ENCODE results near the gene SKP1.

The SKP1 gene

GRCh38 chr5:134206627-134207160 lies 29.9 kb upstream of the SKP1 start:
- H3K4me3 ChIP-seq (ENCODE audit: extremely low read depth, insufficient read depth, low read length, poor library complexity, severe bottlenecking), result no peak overlapping the region
- H3K9me3 ChIP-seq (ENCODE audit: control insufficient read depth, low read length), result no peaks in the 10 kb centered on the region
- H3K27ac ChIP-seq (ENCODE audit: low read depth, low read length, severe bottlenecking), result no peak overlapping the region
- WGBS, 2 experiments (ENCODE audit: insufficient coverage in 2 of 2), result 96% methylated on average over 4 of the region's 7 CpGs
- H3K4me1 ChIP-seq (ENCODE audit: control insufficient read depth, insufficient read depth, low read length, poor library complexity, severe bottlenecking), result no peaks in the 10 kb centered on the region
- H3K36me3 ChIP-seq (ENCODE audit: control insufficient read depth, insufficient read depth, low read length), result peaks cover 70% of the 10 kb centered on the region

DNA sequence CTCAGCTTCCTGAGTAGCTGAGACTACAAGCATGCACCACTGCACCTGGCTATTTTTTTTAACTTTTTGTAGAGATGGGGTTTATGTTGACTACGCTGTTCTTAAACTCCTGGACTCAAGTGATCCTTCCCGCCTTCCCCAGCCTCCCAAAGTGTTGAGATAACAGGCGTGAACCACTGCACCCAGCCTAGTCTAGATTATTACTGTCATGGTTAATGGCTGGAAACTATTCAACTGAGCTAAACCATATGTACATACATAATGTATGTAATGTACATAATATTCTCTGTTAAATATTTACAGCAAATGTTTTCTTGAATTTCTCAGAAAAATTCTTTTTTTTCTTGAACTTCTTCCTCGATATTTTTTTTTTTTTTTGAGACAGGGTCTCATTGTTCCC lies 27.8 kb upstream of the SKP1 start:
- WGBS, 2 experiments (ENCODE audit: insufficient coverage in 2 of 2), result 100% methylated on average over 2 of the region's 4 CpGs; no CpG with 5 or more reads in 1 of the 2 experiments
- Histone ChIP-seq H3K4me1 (ENCODE audit: control insufficient read depth, insufficient read depth, low read length, poor library complexity, severe bottlenecking) (no peaks in the 10 kb centered on the region), H3K9me3 (ENCODE audit: control insufficient read depth, low read length) (no peaks in the 10 kb centered on the region), H3K36me3 (ENCODE audit: control insufficient read depth, insufficient read depth, low read length) (peaks cover 73% of the 10 kb centered on the region), H3K4me3 (ENCODE audit: extremely low read depth, insufficient read depth, low read length, poor library complexity, severe bottlenecking) (no peak overlapping the region), H3K27ac (ENCODE audit: low read depth, low read length, severe bottlenecking) (no peak overlapping the region)

GRCh38 chr5:134203630-134204029 lies 26.9 kb upstream of the SKP1 start:
- 95 to 100% methylated on average over 2 to 3 of the region's 3 CpGs for WGBS, 2 experiments (ENCODE audit: insufficient coverage in 2 of 2)

GRCh38 chr5:134195666-134196065 lies 18.9 kb upstream of the SKP1 start:
- peaks cover 64% of the 10 kb centered on the region for H3K36me3 ChIP-seq (ENCODE audit: control insufficient read depth, insufficient read depth, low read length)

More at GRCh38 chr5:134203630-134204029, 26.9 kb upstream of the SKP1 start:
- Histone ChIP-seq H3K9me3 (ENCODE audit: control insufficient read depth, low read length) (no peaks in the 10 kb centered on the region), H3K4me3 (ENCODE audit: extremely low read depth, insufficient read depth, low read length, poor library complexity, severe bottlenecking) (no peak overlapping the region), H3K27ac (ENCODE audit: low read depth, low read length, severe bottlenecking) (no peak overlapping the region), H3K36me3 (ENCODE audit: control insufficient read depth, insufficient read depth, low read length) (peaks cover 82% of the 10 kb centered on the region), H3K4me1 (ENCODE audit: control insufficient read depth, insufficient read depth, low read length, poor library complexity, severe bottlenecking) (no peaks in the 10 kb centered on the region)

GRCh38 chr5:134189031-134189430 lies 12.3 kb upstream of the SKP1 start:
- Histone ChIP-seq H3K4me3 (ENCODE audit: extremely low read depth, insufficient read depth, low read length, poor library complexity, severe bottlenecking) (no peak overlapping the region), H3K36me3 (ENCODE audit: control insufficient read depth, insufficient read depth, low read length) (no peaks in the 10 kb centered on the region), H3K27ac (ENCODE audit: low read depth, low read length, severe bottlenecking) (no peak overlapping the region), H3K9me3 (ENCODE audit: control insufficient read depth, low read length) (no peaks in the 10 kb centered on the region), H3K4me1 (ENCODE audit: control insufficient read depth, insufficient read depth, low read length, poor library complexity, severe bottlenecking) (no peaks in the 10 kb centered on the region)
- 100% methylated on average over 1 of the region's 3 CpGs; no CpG with 5 or more reads in 1 of the 2 experiments for WGBS, 2 experiments (ENCODE audit: insufficient coverage in 2 of 2)

More at GRCh38 chr5:134195666-134196065, 18.9 kb upstream of the SKP1 start:
- no peaks in the 10 kb centered on the region for H3K4me1 ChIP-seq (ENCODE audit: control insufficient read depth, insufficient read depth, low read length, poor library complexity, severe bottlenecking)
- no peaks in the 10 kb centered on the region for H3K9me3 ChIP-seq (ENCODE audit: control insufficient read depth, low read length)
- WGBS, 2 experiments (ENCODE audit: insufficient coverage in 2 of 2), result 67 to 78% methylated on average over 3 to 5 of the region's 5 CpGs
- H3K4me3 ChIP-seq (ENCODE audit: extremely low read depth, insufficient read depth, low read length, poor library complexity, severe bottlenecking), result no peak overlapping the region
- H3K27ac ChIP-seq (ENCODE audit: low read depth, low read length, severe bottlenecking), result no peak overlapping the region

DNA sequence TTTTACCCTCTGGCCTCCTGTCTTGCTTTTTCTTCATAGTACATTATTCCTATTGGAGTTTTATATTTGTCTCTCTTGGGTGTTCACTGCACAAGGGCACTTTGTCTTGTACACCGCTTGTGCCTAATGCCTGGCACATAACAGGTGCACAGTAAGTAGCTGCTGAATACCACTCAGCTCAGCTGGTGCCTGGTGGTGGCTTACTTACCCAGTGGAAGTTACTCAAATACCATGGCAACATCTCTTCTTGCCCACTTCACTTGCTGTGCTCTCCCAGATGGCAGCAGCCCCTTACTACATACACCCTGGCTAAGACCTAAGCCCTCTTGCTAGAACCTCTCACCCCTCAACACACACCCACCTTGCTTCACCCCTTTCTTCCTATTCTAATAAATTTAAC lies 11.3 kb upstream of the SKP1 start:
- Histone ChIP-seq H3K36me3 (ENCODE audit: control insufficient read depth, insufficient read depth, low read length) (no peaks in the 10 kb centered on the region), H3K9me3 (ENCODE audit: control insufficient read depth, low read length) (no peaks in the 10 kb centered on the region), H3K4me1 (ENCODE audit: control insufficient read depth, insufficient read depth, low read length, poor library complexity, severe bottlenecking) (no peaks in the 10 kb centered on the region), H3K27ac (ENCODE audit: low read depth, low read length, severe bottlenecking) (no peak overlapping the region), H3K4me3 (ENCODE audit: extremely low read depth, insufficient read depth, low read length, poor library complexity, severe bottlenecking) (no peak overlapping the region)
- WGBS, 2 experiments (ENCODE audit: insufficient coverage in 2 of 2), result 83 to 100% methylated on average over 1 of the region's 1 CpG

GRCh38 chr5:134184155-134185135 lies 7.7 kb upstream of the SKP1 start:
- WGBS, 2 experiments (ENCODE audit: insufficient coverage in 2 of 2), result 58 to 67% methylated on average over 9 to 11 of the region's 11 CpGs
- H3K4me3 ChIP-seq (ENCODE audit: extremely low read depth, insufficient read depth, low read length, poor library complexity, severe bottlenecking), result no peak overlapping the region
- no peaks in the 10 kb centered on the region for H3K36me3 ChIP-seq (ENCODE audit: control insufficient read depth, insufficient read depth, low read length)
- H3K4me1 ChIP-seq (ENCODE audit: control insufficient read depth, insufficient read depth, low read length, poor library complexity, severe bottlenecking), result no peaks in the 10 kb centered on the region
- H3K27ac ChIP-seq (ENCODE audit: low read depth, low read length, severe bottlenecking), result no peak overlapping the region
- H3K9me3 ChIP-seq (ENCODE audit: control insufficient read depth, low read length), result no peaks in the 10 kb centered on the region

- no peaks in the 10 kb centered on the region for H3K9me3 ChIP-seq (ENCODE audit: control insufficient read depth, low read length)
- no peaks in the 10 kb centered on the region for H3K36me3 ChIP-seq (ENCODE audit: control insufficient read depth, insufficient read depth, low read length)
- H3K4me3 ChIP-seq (ENCODE audit: extremely low read depth, insufficient read depth, low read length, poor library complexity, severe bottlenecking), result no peak overlapping the region
- no peaks in the 10 kb centered on the region for H3K4me1 ChIP-seq (ENCODE audit: control insufficient read depth, insufficient read depth, low read length, poor library complexity, severe bottlenecking)
- H3K27ac ChIP-seq (ENCODE audit: low read depth, low read length, severe bottlenecking), result no peak overlapping the region
These were observed 6.7 kb upstream of the SKP1 start for GRCh38 chr5:134183481-134183880.

GRCh38 chr5:134178096-134178419 lies 1.3 kb upstream of the SKP1 start:
- Histone ChIP-seq H3K27ac (ENCODE audit: low read depth, low read length, severe bottlenecking) (no peak overlapping the region), H3K4me1 (ENCODE audit: control insufficient read depth, insufficient read depth, low read length, poor library complexity, severe bottlenecking) (no peaks in the 10 kb centered on the region), H3K9me3 (ENCODE audit: control insufficient read depth, low read length) (no peaks in the 10 kb centered on the region), H3K36me3 (ENCODE audit: control insufficient read depth, insufficient read depth, low read length) (peaks cover 11% of the 10 kb centered on the region), H3K4me3 (ENCODE audit: extremely low read depth, insufficient read depth, low read length, poor library complexity, severe bottlenecking) (no peak overlapping the region)
- 89 to 94% methylated on average over 2 to 3 of the region's 3 CpGs for WGBS, 2 experiments (ENCODE audit: insufficient coverage in 2 of 2)

GRCh38 chr5:134177369-134178095 lies 782 bp upstream of the SKP1 start:
- peak overlapping the region; percentile 98 for H3K4me3 ChIP-seq (ENCODE audit: extremely low read depth, insufficient read depth, low read length, poor library complexity, severe bottlenecking)
- 59 to 65% methylated on average over 12 to 17 of the region's 29 CpGs for WGBS, 2 experiments (ENCODE audit: insufficient coverage in 2 of 2)
- peaks cover 16% of the 10 kb centered on the region for H3K36me3 ChIP-seq (ENCODE audit: control insufficient read depth, insufficient read depth, low read length)
- peak overlapping the region; percentile 100 for H3K27ac ChIP-seq (ENCODE audit: low read depth, low read length, severe bottlenecking)
- H3K4me1 ChIP-seq (ENCODE audit: control insufficient read depth, insufficient read depth, low read length, poor library complexity, severe bottlenecking), result no peaks in the 10 kb centered on the region
- no peaks in the 10 kb centered on the region for H3K9me3 ChIP-seq (ENCODE audit: control insufficient read depth, low read length)
